Activated effector memory CD4-positive, alpha-beta T cell treated with Interleukin-2 at 50 U/mL for 16 hours (primary cell): ENCODE results near the gene MED22.
"Not testable (repeated sequence)": the region's sequence is repeated elsewhere in the genome, so short reads cannot be mapped to it uniquely, and the experiment has no call there.

Experiments
- DNase-seq: peaks from one replicate; pipeline ENCODE4 v3.0.0-alpha.2; 2020

The MED22 gene

DNA sequence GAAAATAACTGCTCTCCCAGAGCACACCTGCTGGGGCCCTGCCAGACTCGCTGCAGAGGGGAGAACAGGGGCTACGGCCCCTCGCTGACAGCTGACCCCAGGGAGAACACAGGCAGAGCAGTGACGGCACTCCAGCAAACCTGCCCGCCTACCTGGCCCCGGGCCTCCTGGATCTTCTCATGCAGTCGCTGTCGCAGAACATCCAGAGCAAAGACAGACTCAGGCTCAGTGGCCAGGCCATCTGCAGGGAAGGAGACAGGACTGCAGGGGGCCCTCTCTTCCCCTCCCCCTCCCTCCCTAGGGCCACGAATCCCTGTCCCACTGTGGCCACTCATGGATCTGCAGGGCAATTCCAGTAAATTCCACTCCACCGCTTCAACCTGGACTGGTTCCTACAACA, 14.4 kb downstream of the MED22 start:
- no peak for DNase-seq

GRCh38 chr9:133333011-133333410, 14.9 kb downstream of the MED22 start:
- no peak for DNase-seq

- DNase-seq = no peak
These were observed 15.6 kb downstream of the MED22 start for GRCh38 chr9:133332381-133332730.

GRCh38 chr9:133331641-133332380, 16.1 kb downstream of the MED22 start:
- DNase-seq = no peak

DNA sequence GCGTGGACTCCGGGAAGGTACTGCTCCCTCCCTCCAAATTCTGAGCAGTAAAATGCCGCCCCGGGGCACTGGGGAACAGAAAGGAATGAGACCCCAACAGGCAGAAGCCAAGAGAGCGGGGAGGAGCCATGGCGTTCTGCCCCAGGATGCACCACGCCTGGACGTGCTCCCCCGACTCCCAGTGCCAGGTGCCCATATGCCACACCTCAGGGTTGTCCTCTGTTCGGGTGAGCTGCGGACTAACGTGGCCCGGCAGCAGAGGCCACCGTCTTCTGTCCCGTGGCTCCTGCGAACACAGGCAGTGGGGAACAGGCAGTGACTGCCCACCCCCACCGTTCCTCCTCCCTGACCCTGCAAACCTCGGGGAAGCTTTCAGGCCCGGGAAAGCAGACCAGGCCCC, 16.7 kb downstream of the MED22 start:
- no peak for DNase-seq

DNA sequence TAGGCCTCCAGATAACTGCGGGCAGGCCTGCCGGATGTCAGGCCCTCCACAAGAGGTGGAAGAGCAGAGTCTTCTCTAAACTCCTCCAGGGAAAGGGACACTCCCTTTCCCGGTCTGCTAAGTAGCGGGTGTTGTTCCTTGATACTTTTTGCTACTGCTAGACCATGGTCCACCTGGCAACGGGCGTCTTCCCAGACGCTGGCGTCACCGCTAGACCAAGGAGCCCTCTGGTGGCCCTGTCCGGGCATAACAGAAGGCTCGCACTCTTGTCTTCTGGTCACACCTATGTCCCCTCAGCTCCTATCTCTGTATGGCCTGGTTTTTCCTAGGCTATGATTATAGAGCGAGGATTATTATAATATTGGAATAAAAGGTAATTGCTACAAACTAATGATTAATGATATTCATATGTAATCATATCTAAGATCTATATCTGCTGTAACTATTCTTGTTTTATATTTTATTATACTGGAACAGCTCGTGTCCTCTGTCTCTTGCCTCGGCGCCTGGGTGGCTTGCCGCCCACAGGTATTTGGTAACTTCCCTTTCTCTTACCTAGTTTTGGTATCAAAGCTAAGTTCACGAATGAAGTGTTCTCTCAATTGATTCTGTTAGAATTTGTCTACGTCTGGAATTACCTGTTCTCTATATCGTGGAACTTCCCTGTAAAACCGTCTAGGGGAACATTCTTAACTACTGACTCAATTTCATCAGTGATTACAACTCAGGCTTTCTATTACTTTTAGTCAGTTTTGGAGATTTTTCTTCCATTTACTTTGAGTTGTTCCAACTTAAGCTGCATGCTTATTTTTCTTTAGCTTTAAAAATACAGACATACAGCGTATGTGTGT, 18.4 kb downstream of the MED22 start:
- not testable (repeated sequence) for DNase-seq

GRCh38 chr9:133327834-133328484, 20.0 kb downstream of the MED22 start:
- no peak for DNase-seq

- DNase-seq = not testable (repeated sequence)
These were observed 20.9 kb downstream of the MED22 start for GRCh38 chr9:133327021-133327420.

- no peak for DNase-seq
These were observed 23.8 kb downstream of the MED22 start for GRCh38 chr9:133323991-133324703.

DNA sequence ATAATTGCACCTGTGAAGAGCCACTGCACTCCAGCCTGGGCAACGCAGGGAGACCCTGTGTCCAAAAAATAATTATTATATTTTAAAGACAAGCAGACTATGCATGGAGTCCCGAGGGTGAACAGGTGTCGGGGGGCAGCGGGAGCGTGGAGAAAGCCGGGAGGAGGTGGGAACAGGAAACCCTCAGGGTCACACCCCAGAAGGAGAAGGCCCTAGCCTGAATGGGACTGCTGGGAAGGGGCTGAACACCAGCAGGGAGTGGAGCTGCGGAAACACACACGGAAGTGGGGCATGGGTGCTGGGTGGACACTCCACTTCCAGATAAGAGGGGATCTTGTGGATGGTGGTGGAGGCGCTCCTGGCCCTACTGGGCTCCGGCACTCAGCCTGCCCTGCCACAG, 24.7 kb downstream of the MED22 start:
- no peak for DNase-seq

DNA sequence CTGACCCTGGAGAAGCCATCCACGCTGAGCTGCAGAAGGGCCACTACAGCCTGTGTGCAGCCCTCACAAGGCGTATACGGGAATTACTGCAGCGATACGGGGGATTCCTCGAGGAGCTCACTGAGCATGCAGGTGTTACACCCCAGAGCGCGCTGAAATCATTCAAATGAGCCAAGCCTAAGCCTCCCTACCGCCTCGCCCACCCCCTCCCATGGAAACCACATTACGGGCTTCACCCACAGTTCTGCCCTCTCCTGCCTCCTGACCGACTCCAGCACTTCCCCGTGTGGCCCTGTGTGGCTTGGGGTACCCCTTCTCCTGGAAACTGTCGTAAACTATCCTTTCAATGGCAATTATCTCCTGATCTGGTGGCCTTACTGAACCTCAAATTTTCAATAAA, 25.2 kb downstream of the MED22 start:
- no peak for DNase-seq

DNA sequence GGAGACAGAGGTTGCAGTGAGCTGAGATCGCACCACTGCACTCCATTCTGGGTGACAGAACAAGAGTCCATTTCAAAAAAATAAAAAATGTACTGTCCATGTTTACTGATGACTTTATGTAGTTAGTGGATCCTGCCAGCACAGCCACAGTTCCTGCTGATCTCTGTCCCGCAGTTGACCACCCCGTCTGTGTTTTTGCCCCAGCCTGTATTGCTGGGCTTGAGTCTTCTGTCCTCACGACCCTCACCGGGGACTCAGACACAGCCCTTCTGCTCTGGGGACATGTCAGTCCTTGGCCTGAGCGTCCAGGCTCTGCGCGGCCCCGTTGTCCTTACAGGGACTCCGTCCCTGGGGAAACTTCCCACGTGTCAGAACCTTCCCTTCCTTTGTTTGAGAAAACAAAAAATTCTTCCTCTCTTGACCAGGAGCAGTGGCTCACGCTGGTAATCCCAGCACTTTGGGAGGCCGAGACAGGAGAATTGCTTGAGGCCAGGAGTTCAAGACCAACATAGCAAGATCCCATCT, 26.5 kb downstream of the MED22 start:
- no peak for DNase-seq

DNA sequence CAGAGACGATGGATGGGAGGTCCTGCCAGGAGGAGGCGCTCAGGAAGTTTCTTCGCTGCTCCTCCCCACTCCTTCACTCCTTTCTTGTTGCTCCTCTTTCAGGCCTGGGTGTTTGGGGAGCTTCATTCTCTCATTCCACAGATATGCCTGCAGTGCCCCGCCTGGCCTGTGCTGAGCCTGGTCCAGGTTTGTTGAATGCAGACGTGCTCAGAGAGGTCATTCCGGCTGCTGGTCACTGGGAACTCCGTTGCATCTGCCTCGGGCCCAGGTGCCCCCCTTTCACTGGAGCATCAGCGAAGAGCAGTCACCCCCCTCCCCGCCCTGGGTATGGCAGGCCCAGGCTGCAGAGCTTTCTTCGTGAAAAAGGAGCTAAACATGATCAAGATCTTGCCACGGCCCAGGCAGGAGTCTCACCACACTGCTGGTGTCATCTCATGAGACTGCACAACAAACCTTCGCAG, 27.5 kb downstream of the MED22 start:
- no peak for DNase-seq

DNA sequence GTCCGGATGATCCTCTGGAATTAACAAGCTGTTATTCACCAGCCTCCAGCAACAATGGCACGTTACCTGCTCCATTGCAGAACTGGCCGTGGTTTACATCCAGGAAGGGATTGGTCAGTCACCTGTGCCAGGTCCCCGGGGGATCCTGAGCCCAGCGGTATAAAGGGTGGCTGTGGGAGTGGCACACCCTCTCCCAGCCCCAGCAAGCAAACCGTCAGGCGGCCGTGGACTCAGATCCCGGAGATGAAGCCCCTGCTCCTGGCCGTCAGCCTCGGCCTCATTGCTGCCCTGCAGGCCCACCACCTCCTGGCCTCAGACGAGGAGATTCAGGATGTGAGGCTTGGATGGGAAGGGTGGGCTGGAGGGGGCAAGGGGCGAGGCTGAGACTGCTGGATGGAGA, 30.4 kb downstream of the MED22 start:
- not testable (repeated sequence) for DNase-seq

GRCh38 chr9:133315997-133316396, 31.9 kb downstream of the MED22 start:
- no peak for DNase-seq

- no peak for DNase-seq
These were observed 38.3 kb downstream of the MED22 start for GRCh38 chr9:133309608-133310007.

- DNase-seq = no peak
These were observed 40.6 kb downstream of the MED22 start for GRCh38 chr9:133307301-133307700.

DNA sequence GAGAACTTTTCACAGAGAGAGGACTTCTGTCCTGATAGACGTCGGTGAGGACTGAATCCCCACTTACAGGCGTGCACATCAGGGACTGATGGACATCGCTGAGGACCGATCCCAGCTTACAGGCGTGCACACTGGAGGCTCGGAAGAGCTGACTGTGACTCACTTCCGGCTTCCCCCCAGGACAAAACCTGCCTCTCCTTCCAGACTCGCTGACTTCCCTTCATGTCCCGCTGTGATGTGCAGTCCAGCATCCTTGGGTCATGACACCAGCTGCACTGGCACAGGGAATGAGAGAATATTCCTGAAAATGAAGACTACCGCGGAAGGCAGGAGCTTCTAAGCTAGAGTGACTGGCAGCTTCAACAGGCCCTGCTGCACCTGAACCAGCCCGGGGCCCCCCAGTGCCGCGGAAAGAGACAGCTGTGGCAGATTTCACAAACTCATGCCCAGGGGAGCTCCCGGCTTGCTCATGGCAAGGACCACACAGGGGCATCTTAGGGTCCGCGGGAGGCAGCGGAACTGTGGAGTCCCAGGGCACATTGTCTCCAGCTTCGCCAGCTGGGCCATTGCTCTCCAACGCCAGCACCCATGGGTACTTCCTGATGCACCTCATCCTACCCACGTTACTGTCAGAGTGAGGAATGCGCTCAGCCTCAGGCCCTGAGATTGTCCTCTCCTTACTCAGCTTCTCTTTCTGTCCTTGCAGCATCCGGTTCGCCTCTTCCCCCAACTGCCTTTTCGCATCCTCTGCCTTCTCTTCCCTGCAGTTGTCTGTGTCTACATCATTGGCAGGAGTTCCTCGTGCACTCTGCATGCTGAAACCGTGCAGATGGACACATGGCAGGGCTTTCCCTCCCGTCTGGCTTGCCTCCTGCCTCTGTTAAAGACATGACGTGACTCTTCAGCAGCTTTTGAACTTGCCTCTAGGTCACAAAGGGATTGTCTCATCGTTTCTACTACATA, 41.4 kb downstream of the MED22 start:
- no peak for DNase-seq

GRCh38 chr9:133305731-133306130, 42.2 kb downstream of the MED22 start:
- DNase-seq = no peak

DNA sequence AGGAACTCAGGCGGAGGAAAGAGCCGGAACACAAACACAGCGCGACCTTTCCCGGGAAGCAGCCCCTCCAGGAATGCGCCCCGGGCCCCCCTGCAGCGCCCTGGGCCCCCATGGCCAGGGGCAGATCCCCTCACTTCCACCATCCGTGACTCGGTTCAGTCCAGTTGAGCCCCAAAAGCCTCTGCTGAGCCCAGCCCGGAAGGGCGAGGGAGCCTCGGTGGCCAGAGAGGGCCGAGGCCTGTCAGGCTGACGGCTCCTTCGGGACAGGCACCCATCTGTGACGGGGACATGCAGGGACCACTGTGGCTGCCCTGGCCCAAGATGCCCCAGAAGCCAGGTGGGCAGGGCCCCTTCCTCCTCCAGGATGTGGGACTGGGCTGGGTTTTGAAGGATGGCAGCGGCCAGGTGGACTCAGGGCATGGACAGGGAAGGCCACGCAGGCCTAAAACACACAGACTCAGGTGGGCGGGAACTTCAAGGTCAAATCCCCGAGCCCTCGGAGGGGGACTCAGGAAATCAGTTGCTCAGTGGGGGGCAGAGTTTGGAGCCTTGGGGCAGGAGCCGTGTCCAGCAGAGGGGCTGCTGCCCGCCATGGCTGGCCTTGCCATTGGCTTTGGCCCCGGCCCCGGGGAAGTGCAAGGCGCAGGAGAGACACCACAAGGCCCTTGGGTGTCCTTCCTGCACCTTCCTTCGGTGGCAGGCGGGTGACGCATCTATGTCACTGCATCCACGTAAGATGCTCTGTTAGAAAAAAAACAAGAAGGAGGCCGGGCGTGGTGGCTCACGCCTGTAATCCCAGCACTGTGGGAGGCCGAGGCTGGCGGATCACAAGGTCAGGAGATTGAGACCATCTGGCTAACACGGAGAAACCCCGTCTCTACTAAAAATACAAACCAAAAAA, 43.2 kb downstream of the MED22 start:
- no peak for DNase-seq

DNA sequence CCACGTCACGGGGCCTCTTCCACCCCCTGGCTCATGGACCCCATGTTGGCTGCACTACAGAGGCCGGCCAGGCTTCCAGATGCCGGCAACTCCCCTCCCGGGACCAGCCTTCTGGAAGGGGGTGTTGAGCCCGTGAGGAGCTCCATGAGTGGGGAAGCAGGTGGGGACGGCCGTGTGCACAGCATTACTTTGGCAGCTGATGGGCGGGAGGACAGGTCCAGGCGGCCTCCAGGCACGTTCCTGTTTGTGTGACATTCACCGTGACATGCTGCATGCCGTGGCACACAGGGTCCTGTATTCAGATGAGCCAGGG, 43.8 kb downstream of the MED22 start:
- no peak for DNase-seq
